Sigmoid colon (tissue), 7 donors: Measurements from ENCODE around the gene GLI3. TPM values are rescaled to one million over a fixed set of nuclear protein-coding genes. Genes with fewer than 3 reads are reported as not detected.

Experiments
- DNase-seq: peaks from one replicate; pipeline ENCODE4 v3.0.0-alpha.2; 2019
- H3K27ac ChIP-seq, 4 donors: fragments of 200-600 bp; sonication (generic); one replicate each; pipeline ENCODE4 v1.5.1; 2016 to 2019; ENCODE audit warnings: mild to moderate bottlenecking in 1 of 4
- H3K27me3 ChIP-seq, 3 donors: fragments of 200-600 bp; sonication (generic); one replicate each; pipeline ENCODE4 v1.5.1; 2019; ENCODE audit warnings: mild to moderate bottlenecking in 1 of 3
- H3K36me3 ChIP-seq, 4 donors: fragments of 200-600 bp; sonication (generic); one replicate each; pipeline ENCODE4 v1.5.1; 2016 to 2019
- H3K4me1 ChIP-seq, 4 donors: fragments of 200-600 bp; sonication (generic); one replicate each; pipeline ENCODE4 v1.5.1; 2017 to 2019
- H3K4me3 ChIP-seq, 4 donors: fragments of 200-600 bp; sonication (generic); one replicate each; pipeline ENCODE4 v1.5.1; 2017 to 2019; ENCODE audit warnings: mild to moderate bottlenecking in 2 of 4, moderate library complexity in 1 of 4
- H3K9me3 ChIP-seq, 4 donors: fragments of 200-600 bp in 3 of 4; sonication (generic) in 3 of 4; one replicate each; pipeline versions ENCODE4 v1.5.1 to v1.6.1; 2013 to 2019
- CTCF ChIP-seq, 4 experiments: fragments of 450-650 bp in 3 of 4; fragments of 200-600 bp in 1 of 4; IDR thresholded peaks; one replicate each; pipeline ENCODE4 v1.5.1; 2016 to 2019; ENCODE audit warnings: antibody characterized with exemption in 4 of 4, mild to moderate bottlenecking in 3 of 4, moderate library complexity in 2 of 4
- EP300 ChIP-seq, 4 donors: sonication (generic); formaldehyde crosslinking; IDR thresholded peaks; one replicate each; pipeline ENCODE4 v1.6.1; 2017; ENCODE audit warnings: antibody characterized with exemption in 4 of 4
- POLR2A ChIP-seq, 2 donors: fragments of 450-650 bp; IDR thresholded peaks; one replicate each; pipeline ENCODE4 v1.6.1; 2016; ENCODE audit warnings: antibody characterized with exemption in 2 of 2, mild to moderate bottlenecking in 2 of 2, moderate library complexity in 2 of 2
- POLR2AphosphoS5 ChIP-seq, 4 donors: sonication (generic); formaldehyde crosslinking; IDR thresholded peaks; one replicate each; pipeline ENCODE4 v1.6.1; 2017; ENCODE audit warnings: antibody characterized with exemption in 4 of 4
- WGBS, 2 donors: extraction: QIAGEN DNeasy Blood & Tissue Kit; methylation state at CpG; one replicate each; pipeline ENCODE4 v1.1.7; 2013; 5-methylcytosine and 5-hydroxymethylcytosine counted together
- intact Hi-C: fragments of 100-400 bp; cut with DNase I; formaldehyde crosslinking; loops from one replicate; pipeline ENCODE4 v1.15.1; 2023
- polyA plus RNA-seq, 3 donors: library from polyadenylated mRNA; stranded (reverse); fragments of 200-250 nt; gene quantifications; one replicate each; pipeline ENCODE4 v1.2.3, GENCODE V29; 2013
- total RNA-seq, 4 donors: library from RNA; depleted of rRNA; stranded (reverse); fragments of >200 nt; gene quantifications; one replicate each; pipeline ENCODE4 v1.1.0, GENCODE V29; 2016
- donor health status: healthy with polysubstance abuse.
- donor health status: Bipolar disorder and iron deficiency.
- donor health status: healthy.

GLI3 gene
- total and polyA plus RNA-seq, 7 donors: 0.23 to 31.6 (median 17.2) TPM

DNA sequence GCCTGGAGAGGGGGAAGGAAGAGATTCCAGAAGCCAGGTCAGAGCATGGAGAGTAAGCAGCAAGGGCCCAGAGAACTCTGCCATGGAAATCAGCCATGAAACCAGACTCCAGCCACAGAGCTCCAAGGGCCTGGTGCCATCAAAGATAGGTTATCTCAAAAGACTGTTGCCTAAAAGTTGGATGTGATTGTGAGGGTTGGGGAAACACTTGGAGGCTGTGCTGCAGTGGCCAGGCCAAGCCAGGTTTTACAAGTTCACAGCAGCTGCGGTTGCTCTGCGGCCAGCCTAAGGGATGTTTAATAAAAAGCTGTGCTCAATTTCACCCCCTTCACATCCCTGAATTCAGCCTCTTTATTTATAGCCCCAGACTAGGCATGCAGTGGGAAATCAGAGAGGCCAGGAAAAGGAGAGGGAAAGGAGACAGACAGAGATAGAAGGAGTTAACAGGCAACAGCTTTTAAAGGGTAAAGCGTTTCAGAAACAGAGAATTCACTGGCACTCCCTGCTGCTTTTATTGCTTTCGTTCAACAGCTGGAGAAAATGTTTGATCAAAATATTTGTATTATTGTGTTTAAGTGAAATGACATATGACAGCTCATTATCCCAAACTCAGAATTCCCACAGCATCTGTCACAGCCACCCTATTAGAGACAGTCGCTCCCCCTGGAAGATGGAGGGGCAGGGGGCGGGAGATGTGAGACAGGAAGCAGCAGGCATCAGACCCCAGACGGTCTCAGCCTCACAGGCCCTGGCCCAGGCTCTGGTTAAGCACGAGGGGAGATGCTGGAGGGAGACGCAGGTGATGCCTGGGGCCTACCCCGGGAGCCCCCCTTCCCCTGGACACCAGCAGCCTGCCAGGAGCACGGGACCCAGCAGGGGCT is 140.1 kb downstream of the GLI3 start:
- peaks cover 0 to 61% (median 45%) of the 10 kb centered on the region in 4 donors for H3K4me1 ChIP-seq

GRCh38 chr7:42096268-42096667 is 140.7 kb downstream of the GLI3 start:
- no peak for DNase-seq
- peak overlapping the region; percentile 63 to 77 (median 72) for H3K27ac ChIP-seq
- TF ChIP-seq POLR2AphosphoS5 (IDR thresholded peaks at IDR 0.05): no peak
- TF ChIP-seq CTCF (IDR thresholded peaks at IDR 0.05): no peak
- no peak for TF ChIP-seq POLR2A (IDR thresholded peaks at IDR 0.05)
- TF ChIP-seq EP300 (IDR thresholded peaks at IDR 0.05): no peak
- no peaks in the 10 kb centered on the region for H3K9me3 ChIP-seq
- H3K27me3 ChIP-seq: no peaks in the 10 kb centered on the region
- peaks cover 0 to 67% (median 51%) of the 10 kb centered on the region in 4 donors for H3K4me1 ChIP-seq
- 78 to 89% methylated on average over 8 of the region's 8 CpGs for WGBS, 2 donors
- no peaks in the 10 kb centered on the region for H3K36me3 ChIP-seq
- H3K4me3 ChIP-seq: no peak overlapping the region
- intact Hi-C loops: loop anchor here (10.0 kb wide), 2 partner anchors 139 to 599 kb away; partner anchors contain the start of gene GLI3

More for the DNA sequence above, 140.1 kb downstream of the GLI3 start:
- Histone ChIP-seq H3K4me3 (no peak overlapping the region), H3K9me3 (no peaks in the 10 kb centered on the region), H3K36me3 (no peaks in the 10 kb centered on the region), H3K27ac (peak overlapping the region; percentile 63 to 77 (median 72)), H3K27me3 (no peaks in the 10 kb centered on the region)
- TF ChIP-seq EP300 (IDR thresholded peaks at IDR 0.05) (no peak), POLR2AphosphoS5 (IDR thresholded peaks at IDR 0.05) (no peak), CTCF (IDR thresholded peaks at IDR 0.05) (no peak)
- WGBS, 2 donors: 41 to 61% methylated on average over 11 of the region's 11 CpGs
- intact Hi-C loops: loop anchor here (10.0 kb wide), 2 partner anchors 138 to 598 kb away; partner anchors contain the start of gene GLI3
- DNase-seq: peak; percentile 84

- Histone ChIP-seq H3K4me1 (peaks cover 0 to 72% (median 56%) of the 10 kb centered on the region in 4 donors), H3K27ac (peak overlapping the region; percentile 63 to 77 (median 72))
- 81 to 84% methylated on average over 7 of the region's 7 CpGs for WGBS, 2 donors
These were observed 141.2 kb downstream of the GLI3 start for GRCh38 chr7:42095791-42096190.

DNA sequence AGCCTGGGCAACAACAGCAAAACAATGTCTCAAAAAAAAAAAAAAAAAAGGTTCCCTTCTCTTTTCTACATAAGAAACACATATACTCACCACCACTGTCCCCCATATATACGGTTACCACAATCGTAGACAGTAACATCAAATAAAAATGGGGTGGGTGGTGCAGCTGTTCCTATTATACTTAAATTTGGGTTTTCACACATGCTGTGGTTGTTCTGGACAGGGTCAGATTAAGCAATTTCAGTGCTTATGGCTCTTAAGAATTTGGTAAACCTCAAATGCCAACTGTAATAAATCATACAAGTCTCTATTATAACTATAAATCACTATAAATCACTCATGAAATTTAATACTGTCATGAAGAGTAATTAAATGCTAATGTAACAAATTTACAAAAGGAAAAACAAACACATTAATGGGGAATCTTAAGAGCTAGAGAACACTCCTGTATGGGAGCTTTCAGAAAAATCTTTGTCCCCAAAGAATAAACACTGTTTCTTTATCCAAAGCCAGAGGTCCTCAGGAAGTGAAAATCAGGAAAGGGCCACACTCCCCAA is 143.6 kb downstream of the GLI3 start:
- H3K9me3 ChIP-seq: no peaks in the 10 kb centered on the region
- no peak overlapping the region for H3K4me3 ChIP-seq
- H3K27me3 ChIP-seq: no peaks in the 10 kb centered on the region
- no peak for TF ChIP-seq POLR2AphosphoS5 (IDR thresholded peaks at IDR 0.05)
- no peak for TF ChIP-seq EP300 (IDR thresholded peaks at IDR 0.05)
- TF ChIP-seq CTCF (IDR thresholded peaks at IDR 0.05): no peak
- TF ChIP-seq POLR2A (IDR thresholded peaks at IDR 0.05): no peak
- H3K4me1 ChIP-seq: peaks cover 0 to 88% (median 55%) of the 10 kb centered on the region in 4 donors
- no peak for DNase-seq
- H3K36me3 ChIP-seq: no peaks in the 10 kb centered on the region
- H3K27ac ChIP-seq: no peak overlapping the region
- 81 to 87% methylated on average over 2 of the region's 2 CpGs for WGBS, 2 donors
- intact Hi-C loops: loop anchor here (10.0 kb wide), 2 partner anchors 141 to 601 kb away; partner anchors contain the start of gene GLI3

More at GRCh38 chr7:42095791-42096190, 141.2 kb downstream of the GLI3 start:
- Histone ChIP-seq H3K9me3 (no peaks in the 10 kb centered on the region), H3K4me3 (no peak overlapping the region), H3K27me3 (no peaks in the 10 kb centered on the region), H3K36me3 (no peaks in the 10 kb centered on the region)
- no peak for DNase-seq
- intact Hi-C loops: loop anchor here (10.0 kb wide), 2 partner anchors 139 to 599 kb away; partner anchors contain the start of gene GLI3
- no peak for TF ChIP-seq POLR2AphosphoS5 (IDR thresholded peaks at IDR 0.05)
- no peak for TF ChIP-seq CTCF (IDR thresholded peaks at IDR 0.05)
- no peak for TF ChIP-seq POLR2A (IDR thresholded peaks at IDR 0.05)
- TF ChIP-seq EP300 (IDR thresholded peaks at IDR 0.05): no peak
